ENCODE measurements around the gene RNF34.

The RNF34 gene

DNA sequence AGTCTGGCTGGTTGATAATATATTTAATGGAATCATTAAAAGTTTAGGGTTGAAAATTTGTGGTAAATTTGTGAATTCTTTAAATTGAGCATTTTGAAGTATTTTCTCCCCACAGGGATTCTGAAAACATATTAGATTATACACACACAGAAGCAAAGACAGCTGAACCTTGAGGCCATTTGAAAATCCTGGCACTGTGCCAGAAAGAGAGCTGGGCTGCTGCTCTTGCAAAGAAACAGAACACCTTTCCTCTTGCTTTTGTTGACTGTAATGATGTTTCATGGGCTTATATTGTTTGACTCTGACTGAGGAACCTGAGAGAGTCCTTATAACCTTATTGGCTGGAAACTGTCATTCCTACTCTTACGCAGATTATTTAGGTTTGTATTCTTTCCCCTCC lies 4.8 kb downstream of the RNF34 start:
- Histone ChIP-seq H2AFZ (ENCODE audit: low read length) (no peak overlapping the region), H2BK120ac (ENCODE audit: low read depth, low read length) (no peak overlapping the region), H2BK12ac (ENCODE audit: low read length) (no peak overlapping the region), H3K18ac (ENCODE audit: low read length) (no peak overlapping the region), H3K4ac (ENCODE audit: low read length) (no peak overlapping the region), H3K14ac (ENCODE audit: low read length) (no peak overlapping the region), H4K8ac (ENCODE audit: low read depth, low read length) (no peak overlapping the region), H3K23ac (ENCODE audit: low read depth, low read length, poor library complexity) (no peak overlapping the region), H3K79me1 (ENCODE audit: low read depth, low read length) (no peaks in the 10 kb centered on the region), H2AK5ac (ENCODE audit: low read depth, low read length) (no peak overlapping the region), H2BK5ac (ENCODE audit: low read length) (no peak overlapping the region), H4K91ac (ENCODE audit: low read depth, low read length, poor library complexity) (no peak overlapping the region), H3K9ac (ENCODE audit: low read depth, low read length, poor library complexity) (no peak overlapping the region), H3K36me3 (replicated peaks in 1 of 2; ENCODE audit: control insufficient read depth in 2 of 2, insufficient read depth in 2 of 2, low read length in 2 of 2) (peaks cover 2 to 64% of the 10 kb centered on the region in 2 donors), H3K4me1 (ENCODE audit: control insufficient read depth in 2 of 2, insufficient read depth in 1 of 2, low read depth in 1 of 2, low read length in 2 of 2) (peaks cover 0 to 8% of the 10 kb centered on the region in 2 donors), H2BK15ac (ENCODE audit: low read length) (no peak overlapping the region), H3K27me3 (ENCODE audit: control insufficient read depth in 3 of 3, insufficient read depth in 3 of 3, low read depth in 1 of 3, low read length in 3 of 3) (no peaks in the 10 kb centered on the region), H3K9me3 (replicated peaks in 1 of 2; ENCODE audit: control insufficient read depth in 2 of 2, insufficient read depth in 1 of 2, low read depth in 1 of 2, low read length in 2 of 2) (no peaks in the 10 kb centered on the region), H3K4me3 (ENCODE audit: low read length in 2 of 2) (no peak overlapping the region), H3K27ac (replicated peaks; ENCODE audit: low read length) (no peak overlapping the region), H3K4me2 (ENCODE audit: insufficient read depth, low read length, poor library complexity, severe bottlenecking) (no peak overlapping the region)
- WGBS, 2 donors (ENCODE audit: extremely low coverage in 2 of 2, insufficient read length in 2 of 2, insufficient replicate concordance in 1 of 2) = no CpG with 5 or more reads among the region's 1 CpG
- no peak for DNase-seq (ENCODE audit: low spot score)

DNA sequence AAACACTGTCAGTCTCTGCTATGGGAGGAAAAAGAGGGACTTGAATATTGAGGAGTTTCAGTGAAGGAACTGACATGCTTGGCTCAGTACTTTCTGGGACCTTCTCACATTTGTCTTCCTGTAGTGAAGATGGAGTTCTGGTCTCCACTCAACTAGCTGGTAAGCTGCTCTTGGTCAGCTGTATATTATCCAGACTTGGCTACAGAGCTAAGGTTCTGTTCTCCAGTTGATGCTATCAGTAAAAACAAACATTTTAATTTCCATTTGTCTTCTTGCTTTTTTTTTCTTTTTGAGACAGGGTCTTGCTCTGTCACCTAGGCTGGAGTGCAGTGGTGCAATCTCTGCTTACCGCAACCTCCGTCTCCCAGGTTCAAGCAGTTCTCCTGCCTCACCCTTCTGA lies 5.3 kb downstream of the RNF34 start:
- Histone ChIP-seq H3K14ac (ENCODE audit: low read length) (no peak overlapping the region), H2AFZ (ENCODE audit: low read length) (no peak overlapping the region), H3K27ac (replicated peaks; ENCODE audit: low read length) (no peak overlapping the region), H3K4me2 (ENCODE audit: insufficient read depth, low read length, poor library complexity, severe bottlenecking) (no peak overlapping the region), H3K4ac (ENCODE audit: low read length) (no peak overlapping the region), H4K8ac (ENCODE audit: low read depth, low read length) (no peak overlapping the region), H3K79me1 (ENCODE audit: low read depth, low read length) (no peaks in the 10 kb centered on the region), H3K4me3 (ENCODE audit: low read length in 2 of 2) (no peak overlapping the region), H3K36me3 (replicated peaks in 1 of 2; ENCODE audit: control insufficient read depth in 2 of 2, insufficient read depth in 2 of 2, low read length in 2 of 2) (peaks cover 2 to 64% of the 10 kb centered on the region in 2 donors), H2AK5ac (ENCODE audit: low read depth, low read length) (no peak overlapping the region), H2BK5ac (ENCODE audit: low read length) (no peak overlapping the region), H2BK15ac (ENCODE audit: low read length) (no peak overlapping the region), H3K18ac (ENCODE audit: low read length) (no peak overlapping the region), H3K4me1 (ENCODE audit: control insufficient read depth in 2 of 2, insufficient read depth in 1 of 2, low read depth in 1 of 2, low read length in 2 of 2) (peaks cover 0 to 8% of the 10 kb centered on the region in 2 donors), H3K9me3 (replicated peaks in 1 of 2; ENCODE audit: control insufficient read depth in 2 of 2, insufficient read depth in 1 of 2, low read depth in 1 of 2, low read length in 2 of 2) (no peaks in the 10 kb centered on the region), H2BK12ac (ENCODE audit: low read length) (no peak overlapping the region), H4K91ac (ENCODE audit: low read depth, low read length, poor library complexity) (no peak overlapping the region), H2BK120ac (ENCODE audit: low read depth, low read length) (no peak overlapping the region), H3K27me3 (ENCODE audit: control insufficient read depth in 3 of 3, insufficient read depth in 3 of 3, low read depth in 1 of 3, low read length in 3 of 3) (no peaks in the 10 kb centered on the region), H3K9ac (ENCODE audit: low read depth, low read length, poor library complexity) (no peak overlapping the region), H3K23ac (ENCODE audit: low read depth, low read length, poor library complexity) (no peak overlapping the region)
- WGBS, 2 donors (ENCODE audit: extremely low coverage in 2 of 2, insufficient read length in 2 of 2, insufficient replicate concordance in 1 of 2) = no CpG with 5 or more reads among the region's 2 CpGs
- no peak for DNase-seq (ENCODE audit: low spot score)

DNA sequence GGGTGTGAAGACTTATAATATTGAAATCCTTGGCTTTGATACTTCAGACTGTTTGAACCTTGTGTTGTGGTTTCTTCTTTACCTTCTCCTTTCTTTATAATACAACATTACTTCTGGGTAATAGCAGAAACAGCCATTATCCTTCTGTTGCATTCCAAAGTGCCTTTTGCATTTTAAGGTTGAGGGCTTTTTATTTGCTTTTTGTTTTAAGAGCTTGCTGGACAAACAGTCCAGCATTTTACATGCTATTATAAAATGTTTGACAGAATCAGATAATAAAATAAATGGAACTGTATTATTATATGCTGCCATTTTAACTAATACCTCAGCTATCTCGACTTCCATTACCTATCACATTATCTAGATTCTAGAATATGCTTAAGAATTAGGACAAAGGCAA lies 14.0 kb downstream of the RNF34 start:
- H3K9ac ChIP-seq (ENCODE audit: low read depth, low read length, poor library complexity) = no peak overlapping the region
- no peak overlapping the region for H2BK15ac ChIP-seq (ENCODE audit: low read length)
- no peak overlapping the region for H4K8ac ChIP-seq (ENCODE audit: low read depth, low read length)
- H2BK5ac ChIP-seq (ENCODE audit: low read length) = no peak overlapping the region
- H3K79me1 ChIP-seq (ENCODE audit: low read depth, low read length) = no peaks in the 10 kb centered on the region
- no peak overlapping the region for H2AFZ ChIP-seq (ENCODE audit: low read length)
- H3K23ac ChIP-seq (ENCODE audit: low read depth, low read length, poor library complexity) = no peak overlapping the region
- no peak overlapping the region for H2BK12ac ChIP-seq (ENCODE audit: low read length)
- no peak overlapping the region for H3K4me2 ChIP-seq (ENCODE audit: insufficient read depth, low read length, poor library complexity, severe bottlenecking)
- H3K18ac ChIP-seq (ENCODE audit: low read length) = no peak overlapping the region
- no peak overlapping the region for H3K4me3 ChIP-seq (ENCODE audit: low read length in 2 of 2)
- no peak overlapping the region for H3K27ac ChIP-seq (replicated peaks; ENCODE audit: low read length)
- no peak overlapping the region for H2AK5ac ChIP-seq (ENCODE audit: low read depth, low read length)
- no peak overlapping the region for H3K4ac ChIP-seq (ENCODE audit: low read length)
- H4K91ac ChIP-seq (ENCODE audit: low read depth, low read length, poor library complexity) = no peak overlapping the region
- H3K4me1 ChIP-seq (ENCODE audit: control insufficient read depth in 2 of 2, insufficient read depth in 1 of 2, low read depth in 1 of 2, low read length in 2 of 2) = no peaks in the 10 kb centered on the region
- peaks cover 8 to 59% of the 10 kb centered on the region in 2 donors for H3K36me3 ChIP-seq (replicated peaks in 1 of 2; ENCODE audit: control insufficient read depth in 2 of 2, insufficient read depth in 2 of 2, low read length in 2 of 2)
- no peak for DNase-seq (ENCODE audit: low spot score)
- H2BK120ac ChIP-seq (ENCODE audit: low read depth, low read length) = no peak overlapping the region
- no CpG with 5 or more reads among the region's 1 CpG for WGBS, 2 donors (ENCODE audit: extremely low coverage in 2 of 2, insufficient read length in 2 of 2, insufficient replicate concordance in 1 of 2)
- no peaks in the 10 kb centered on the region for H3K9me3 ChIP-seq (replicated peaks in 1 of 2; ENCODE audit: control insufficient read depth in 2 of 2, insufficient read depth in 1 of 2, low read depth in 1 of 2, low read length in 2 of 2)
- H3K14ac ChIP-seq (ENCODE audit: low read length) = no peak overlapping the region
- no peaks in the 10 kb centered on the region for H3K27me3 ChIP-seq (ENCODE audit: control insufficient read depth in 3 of 3, insufficient read depth in 3 of 3, low read depth in 1 of 3, low read length in 3 of 3)

DNA sequence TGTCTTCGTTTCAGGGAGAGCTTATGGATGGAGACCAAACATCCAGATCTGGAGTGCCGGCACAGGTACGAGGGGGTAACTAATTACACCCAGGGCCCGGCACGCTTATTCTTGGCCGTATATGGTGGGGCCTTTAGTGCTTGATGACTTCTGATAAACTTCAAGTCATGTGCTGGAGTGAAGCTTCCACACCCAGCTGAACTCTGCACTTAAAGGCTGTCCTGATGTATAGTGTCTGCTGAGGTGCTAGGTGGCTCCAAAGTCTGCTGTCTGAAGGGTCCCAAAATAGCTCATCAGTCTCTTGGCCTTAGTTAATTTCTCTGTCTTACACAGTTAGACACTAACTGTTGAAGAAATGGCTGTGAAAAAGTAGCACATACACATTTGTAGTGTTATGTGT lies 17.9 kb downstream of the RNF34 start:
- Histone ChIP-seq H3K18ac (ENCODE audit: low read length) (no peak overlapping the region), H3K9ac (ENCODE audit: low read depth, low read length, poor library complexity) (no peak overlapping the region), H2BK12ac (ENCODE audit: low read length) (no peak overlapping the region), H3K4me2 (ENCODE audit: insufficient read depth, low read length, poor library complexity, severe bottlenecking) (no peak overlapping the region), H3K27me3 (ENCODE audit: control insufficient read depth in 3 of 3, insufficient read depth in 3 of 3, low read depth in 1 of 3, low read length in 3 of 3) (no peaks in the 10 kb centered on the region), H3K4ac (ENCODE audit: low read length) (no peak overlapping the region), H3K23ac (ENCODE audit: low read depth, low read length, poor library complexity) (no peak overlapping the region), H3K14ac (ENCODE audit: low read length) (no peak overlapping the region), H2BK15ac (ENCODE audit: low read length) (no peak overlapping the region), H2BK120ac (ENCODE audit: low read depth, low read length) (no peak overlapping the region), H3K9me3 (replicated peaks in 1 of 2; ENCODE audit: control insufficient read depth in 2 of 2, insufficient read depth in 1 of 2, low read depth in 1 of 2, low read length in 2 of 2) (no peaks in the 10 kb centered on the region), H2AK5ac (ENCODE audit: low read depth, low read length) (no peak overlapping the region), H4K8ac (ENCODE audit: low read depth, low read length) (no peak overlapping the region), H4K91ac (ENCODE audit: low read depth, low read length, poor library complexity) (no peak overlapping the region), H3K4me3 (ENCODE audit: low read length in 2 of 2) (no peak overlapping the region), H2BK5ac (ENCODE audit: low read length) (no peak overlapping the region), H3K27ac (replicated peaks; ENCODE audit: low read length) (no peak overlapping the region), H3K36me3 (replicated peaks in 1 of 2; ENCODE audit: control insufficient read depth in 2 of 2, insufficient read depth in 2 of 2, low read length in 2 of 2) (peaks cover 21 to 91% of the 10 kb centered on the region in 2 donors), H2AFZ (ENCODE audit: low read length) (no peak overlapping the region), H3K79me1 (ENCODE audit: low read depth, low read length) (no peaks in the 10 kb centered on the region), H3K4me1 (ENCODE audit: control insufficient read depth in 2 of 2, insufficient read depth in 1 of 2, low read depth in 1 of 2, low read length in 2 of 2) (no peaks in the 10 kb centered on the region)
- DNase-seq (ENCODE audit: low spot score) = no peak
- no CpG with 5 or more reads among the region's 6 CpGs for whole genome bisulfite sequencing, 2 donors (ENCODE audit: extremely low coverage in 2 of 2, insufficient read length in 2 of 2, insufficient replicate concordance in 1 of 2)

Measured in neuronal stem cell (in vitro differentiated cells).